WI38 (cell line): ENCODE data around the gene FSTL4.

ENCODE experiments used
- H3K4me3 ChIP-seq: 2 replicates; pipeline ENCODE4 v1.5.1; 2011; ENCODE audit warnings: low read depth, mild to moderate bottlenecking, control low read depth, low read length
- TF ChIP-seq, protein P1 (sequence below): IDR thresholded peaks from 2 replicates; pipeline ENCODE4 v1.5.1; 2012; ENCODE audit warnings: low read depth, mild to moderate bottlenecking, control low read depth, low read length

The FSTL4 gene

DNA sequence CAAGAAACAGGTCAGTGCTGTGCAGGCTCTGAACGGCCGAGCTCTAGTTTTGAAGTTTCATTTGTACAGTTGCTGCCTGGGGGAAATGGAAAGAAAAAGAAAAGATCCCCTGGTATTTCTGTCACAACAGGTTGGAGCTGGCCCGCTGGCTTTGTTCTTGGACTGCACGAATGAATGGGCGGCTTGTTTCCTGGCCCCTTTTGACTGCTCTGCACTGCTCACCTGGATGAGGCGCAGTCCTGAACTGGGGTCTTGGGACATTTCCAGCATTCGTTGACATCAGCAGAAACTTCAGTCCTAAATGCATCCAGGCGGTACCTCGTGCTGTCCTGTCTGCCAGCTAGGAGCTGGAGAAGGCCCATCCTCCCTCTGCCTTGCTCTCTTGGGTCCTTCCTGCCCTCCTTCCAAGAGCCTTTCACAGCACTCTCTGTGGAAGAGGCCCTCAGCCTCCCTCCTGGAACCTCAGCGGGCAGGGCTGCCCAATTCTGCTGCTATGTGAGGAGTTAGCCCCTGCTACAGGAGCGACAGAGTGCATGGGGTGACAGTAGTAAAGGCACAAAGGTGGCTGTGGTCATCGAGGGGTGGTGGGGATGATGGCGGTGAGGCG is 189.2 kb downstream of the FSTL4 start:
- TF ChIP-seq, protein P1, sequence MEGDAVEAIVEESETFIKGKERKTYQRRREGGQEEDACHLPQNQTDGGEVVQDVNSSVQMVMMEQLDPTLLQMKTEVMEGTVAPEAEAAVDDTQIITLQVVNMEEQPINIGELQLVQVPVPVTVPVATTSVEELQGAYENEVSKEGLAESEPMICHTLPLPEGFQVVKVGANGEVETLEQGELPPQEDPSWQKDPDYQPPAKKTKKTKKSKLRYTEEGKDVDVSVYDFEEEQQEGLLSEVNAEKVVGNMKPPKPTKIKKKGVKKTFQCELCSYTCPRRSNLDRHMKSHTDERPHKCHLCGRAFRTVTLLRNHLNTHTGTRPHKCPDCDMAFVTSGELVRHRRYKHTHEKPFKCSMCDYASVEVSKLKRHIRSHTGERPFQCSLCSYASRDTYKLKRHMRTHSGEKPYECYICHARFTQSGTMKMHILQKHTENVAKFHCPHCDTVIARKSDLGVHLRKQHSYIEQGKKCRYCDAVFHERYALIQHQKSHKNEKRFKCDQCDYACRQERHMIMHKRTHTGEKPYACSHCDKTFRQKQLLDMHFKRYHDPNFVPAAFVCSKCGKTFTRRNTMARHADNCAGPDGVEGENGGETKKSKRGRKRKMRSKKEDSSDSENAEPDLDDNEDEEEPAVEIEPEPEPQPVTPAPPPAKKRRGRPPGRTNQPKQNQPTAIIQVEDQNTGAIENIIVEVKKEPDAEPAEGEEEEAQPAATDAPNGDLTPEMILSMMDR: no peak

DNA sequence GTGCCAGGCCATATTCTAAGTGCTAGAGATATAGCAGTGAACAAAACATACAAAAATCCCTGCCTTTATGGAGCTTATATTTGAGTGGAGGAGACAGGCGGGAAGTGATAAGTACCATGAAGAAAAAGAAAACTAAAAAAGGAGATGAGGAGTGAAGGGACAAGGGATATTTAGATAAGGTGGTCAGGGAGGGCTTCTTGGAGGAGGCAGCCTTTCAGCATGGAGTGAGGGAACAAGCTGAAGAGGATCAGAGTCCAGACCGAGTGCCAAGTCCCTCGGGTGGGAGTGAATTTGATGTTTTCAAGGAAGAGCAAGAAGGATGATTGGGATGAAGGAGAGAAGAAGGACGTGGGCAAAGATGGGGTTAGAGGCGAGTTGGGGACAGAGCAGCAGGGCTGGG is 190.5 kb downstream of the FSTL4 start:
- H3K4me3 ChIP-seq: no peak overlapping the region
- TF ChIP-seq, protein P1: no peak

More for the DNA sequence above, 189.2 kb downstream of the FSTL4 start:
- no peak overlapping the region for H3K4me3 ChIP-seq

DNA sequence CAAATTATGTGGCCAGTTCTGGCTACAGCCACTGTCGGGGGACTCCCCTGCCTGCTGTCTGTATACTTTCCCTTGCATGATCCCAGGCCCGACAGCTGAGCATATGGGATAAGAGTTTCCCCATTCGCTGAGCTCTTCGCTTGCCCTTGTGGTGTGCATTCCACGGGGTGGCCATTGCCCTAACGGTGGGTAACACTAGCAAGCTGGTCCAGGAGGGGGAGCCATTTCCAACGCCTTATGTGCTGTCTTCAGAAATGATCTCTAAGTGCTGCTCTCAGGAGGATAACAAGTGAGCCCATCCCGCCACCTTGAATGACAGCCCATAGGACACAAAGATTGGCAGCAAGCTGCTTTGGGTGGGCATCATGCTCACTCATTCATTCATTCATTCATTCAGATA is 190.9 kb downstream of the FSTL4 start:
- no peak overlapping the region for H3K4me3 ChIP-seq
- TF ChIP-seq, protein P1: no peak

DNA sequence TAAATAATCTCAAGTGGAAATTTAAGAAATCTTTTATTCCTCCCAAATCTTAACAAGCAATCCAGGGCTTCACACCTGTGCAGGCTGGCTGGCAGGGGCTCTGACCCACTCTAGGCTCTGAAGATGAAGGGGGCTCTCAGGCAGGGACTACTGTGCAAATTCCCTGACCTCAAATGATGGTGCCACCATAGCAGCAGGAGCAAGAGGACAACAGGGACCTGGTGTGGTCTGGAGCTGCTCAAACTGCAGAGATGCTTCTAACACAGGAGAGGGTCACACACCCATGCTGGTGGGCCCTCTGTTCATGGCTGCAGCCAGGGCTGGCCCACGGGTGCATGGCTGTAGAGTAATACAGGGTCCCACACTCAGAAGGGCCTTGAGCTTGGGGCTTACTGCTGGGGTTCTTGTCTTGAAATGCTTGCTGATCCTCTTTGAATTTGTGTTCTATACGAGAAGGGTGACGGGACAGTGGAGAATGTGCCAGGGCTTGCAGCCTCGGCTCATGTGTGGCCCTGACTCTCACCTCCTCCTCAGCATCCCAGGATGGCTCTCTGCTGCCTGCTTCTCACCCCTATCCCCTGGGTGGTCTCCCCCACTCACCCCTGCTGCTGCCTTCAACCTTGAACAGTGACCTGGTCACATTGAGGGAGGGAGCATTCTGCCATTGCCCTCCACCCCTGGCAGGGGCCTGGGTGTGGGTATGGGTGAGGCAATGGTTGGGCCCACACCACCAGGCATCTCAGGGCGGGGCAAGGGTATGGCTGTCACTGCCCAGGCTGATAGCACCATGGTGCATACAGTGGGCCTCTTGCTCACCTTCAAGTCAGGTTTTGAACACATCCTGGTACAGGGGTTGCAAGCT is 191.7 kb downstream of the FSTL4 start:
- TF ChIP-seq, protein P1: no peak
- no peak overlapping the region for H3K4me3 ChIP-seq

DNA sequence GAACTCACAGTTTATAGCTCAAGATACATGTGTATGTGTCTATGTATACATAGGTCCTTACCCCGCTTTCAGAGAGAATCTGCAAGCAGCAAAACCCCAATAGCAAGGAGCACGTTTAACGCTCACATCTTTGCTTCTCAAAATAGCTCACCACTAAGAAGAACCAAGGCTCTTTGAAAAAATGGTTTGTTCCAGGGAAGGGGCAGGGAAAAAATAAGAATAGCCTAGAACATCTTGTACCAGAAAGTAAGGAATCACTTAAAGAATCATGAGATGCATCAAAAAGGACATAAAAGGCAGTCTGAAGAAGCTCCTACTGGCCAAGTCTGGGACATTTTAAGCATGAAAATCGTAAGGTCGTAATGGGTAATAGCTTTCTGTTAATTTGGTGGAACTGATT is 196.4 kb downstream of the FSTL4 start:
- TF ChIP-seq, protein P1: no peak
- H3K4me3 ChIP-seq: no peak overlapping the region

DNA sequence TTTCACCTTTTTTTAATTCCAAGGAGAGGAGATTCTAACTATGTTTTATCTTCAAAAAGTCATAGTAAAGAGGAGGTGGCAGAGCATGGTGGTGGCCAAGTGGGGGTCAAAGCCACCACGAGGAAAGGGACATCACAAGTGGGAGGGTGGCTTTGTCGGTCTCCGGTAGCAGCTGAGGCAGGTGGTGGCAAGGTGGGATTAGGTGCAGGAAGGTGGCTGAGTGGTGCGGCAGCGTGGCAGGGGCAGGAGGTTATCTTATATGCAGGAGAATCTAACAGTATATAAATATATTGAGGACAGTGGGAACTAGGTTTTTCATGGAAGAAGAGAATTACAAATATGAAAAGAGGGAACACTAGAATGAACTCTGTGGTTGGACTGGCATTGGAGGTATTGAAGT is 196.8 kb downstream of the FSTL4 start:
- H3K4me3 ChIP-seq: no peak overlapping the region
- TF ChIP-seq, protein P1: no peak

DNA sequence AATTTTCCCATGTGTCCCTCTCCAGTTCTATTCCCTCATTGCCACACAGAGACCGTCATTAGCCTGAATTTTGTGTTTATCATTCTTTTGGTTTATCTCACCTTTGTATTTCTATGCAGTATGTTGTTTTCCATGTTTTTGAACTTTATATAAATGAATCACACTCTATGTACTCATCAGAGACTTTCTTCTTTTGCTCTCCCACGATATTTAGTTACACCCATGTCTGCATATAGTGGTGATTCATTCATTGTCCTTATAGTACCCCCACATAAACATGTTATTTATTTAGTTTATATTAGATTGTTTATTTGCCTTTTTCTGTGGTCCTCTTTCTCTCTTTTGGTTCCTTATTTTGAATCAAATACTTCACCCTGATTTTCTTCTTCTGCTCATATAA is 199.7 kb downstream of the FSTL4 start:
- TF ChIP-seq, protein P1: no peak
- no peak overlapping the region for H3K4me3 ChIP-seq
